K562 (cell line): Measurements from ENCODE around the gene RER1. TPM values are rescaled to one million over a fixed set of nuclear protein-coding genes. Genes with fewer than 3 reads are reported as not detected.

Source experiments
- ATF1 ChIP-seq, 2 experiments: fragments of 450-650 bp in 1 of 2; IDR thresholded peaks; 2 replicates each; pipeline ENCODE4 v1.6.1; 2016; ENCODE audit warnings: missing compliant biosample characterization in 1 of 2, missing genetic modification characterization in 1 of 2
- BMI1 ChIP-seq: fragments of 150-350 bp; IDR thresholded peaks from 2 replicates; pipeline ENCODE4 v1.6.1; 2014; ENCODE audit warnings: low read length
- CBX8 ChIP-seq: fragments of 200-600 bp; sonication (generic); IDR thresholded peaks from 2 replicates; pipeline ENCODE4 v1.6.1; 2012; ENCODE audit warnings: borderline replicate concordance, mixed run types, low read depth, mild to moderate bottlenecking, moderate library complexity, mixed read lengths, low read length, control low read depth, inconsistent platforms; ENCODE audit not compliant: poor library complexity, severe bottlenecking; ENCODE audit errors: extremely low read depth
- CTCF ChIP-seq, 3 experiments: IDR thresholded peaks in 2 of 3; conservative IDR thresholded peaks in 1 of 3; 2 replicates each; pipeline ENCODE4 v1.5.1; 2011 to 2012; ENCODE audit warnings: low read length in 3 of 3, mild to moderate bottlenecking in 3 of 3, control low read depth in 2 of 3, improper control_type of control experiment in 1 of 3, inconsistent platforms in 1 of 3, low read depth in 1 of 3, mixed read lengths in 1 of 3, moderate library complexity in 1 of 3; ENCODE audit not compliant: insufficient read depth in 2 of 3
- CTCFL ChIP-seq: IDR thresholded peaks from 2 replicates; pipeline ENCODE4 v1.6.1; 2011; ENCODE audit warnings: borderline replicate concordance, low read depth, mild to moderate bottlenecking, moderate library complexity, low read length; ENCODE audit not compliant: insufficient read depth, poor library complexity, severe bottlenecking
- FOSL1 ChIP-seq: fragments of 200-800 bp; sonication (Bioruptor generic); conservative IDR thresholded peaks from 2 replicates; pipeline ENCODE4 v1.6.1; 2016; ENCODE audit warnings: missing genetic modification characterization, missing compliant biosample characterization
- GATAD2A ChIP-seq: fragments of 450-650 bp; IDR thresholded peaks from 2 replicates; pipeline ENCODE4 v1.6.1; 2017
- HDAC8 ChIP-seq: fragments of 450-650 bp; IDR thresholded peaks from 2 replicates; pipeline ENCODE4 v1.6.1; 2016; ENCODE audit warnings: mild to moderate bottlenecking, missing genetic modification characterization, moderate library complexity, missing compliant biosample characterization
- KLF16 ChIP-seq: IDR thresholded peaks from 2 replicates; pipeline ENCODE4 v1.6.1; 2016; ENCODE audit warnings: antibody characterized with exemption
- MECOM ChIP-seq: fragments of 250-450 bp; sonication (Bioruptor Pico); IDR thresholded peaks from 2 replicates; pipeline ENCODE4 v1.8.0; 2022; ENCODE audit warnings: inconsistent platforms
- NFIC ChIP-seq: fragments of 450-650 bp; IDR thresholded peaks from 2 replicates; pipeline ENCODE4 v1.6.1; 2017; ENCODE audit warnings: mild to moderate bottlenecking, inconsistent platforms
- NR4A1 ChIP-seq, 2 experiments: fragments of 250-450 bp in 1 of 2; fragments of 450-650 bp in 1 of 2; sonication (Bioruptor Pico) in 1 of 2; IDR thresholded peaks; 2 replicates each; pipeline versions ENCODE4 v1.4.0 to v1.6.1; 2016 to 2020; ENCODE audit warnings: mild to moderate bottlenecking in 2 of 2, missing compliant biosample characterization in 1 of 2, missing genetic modification characterization in 1 of 2, moderate library complexity in 1 of 2
- TAF1 ChIP-seq: IDR thresholded peaks from 2 replicates; pipeline ENCODE4 v1.6.1; 2011; ENCODE audit warnings: mild to moderate bottlenecking, low read length, moderate library complexity; ENCODE audit not compliant: insufficient read depth, control insufficient read depth, severe bottlenecking; ENCODE audit errors: extremely low read depth
- TAF9B ChIP-seq: fragments of 450-650 bp; IDR thresholded peaks from 2 replicates; pipeline ENCODE4 v1.6.1; 2018; ENCODE audit warnings: mild to moderate bottlenecking; ENCODE audit not compliant: partially characterized antibody
- ZNF184 ChIP-seq: sonication (generic); formaldehyde crosslinking; IDR thresholded peaks from 2 replicates; pipeline ENCODE4 v1.5.0; 2020; ENCODE audit warnings: missing genetic modification reagents
- ZNF3 ChIP-seq: fragments of 250-450 bp; sonication (Bioruptor Pico); IDR thresholded peaks from 2 replicates; pipeline ENCODE4 v1.5.0; 2021; ENCODE audit warnings: mild to moderate bottlenecking, moderate library complexity
- ZNF436 ChIP-seq: fragments of 250-450, 450-650 bp; sonication (Bioruptor Pico); formaldehyde crosslinking; IDR thresholded peaks from 2 replicates; pipeline ENCODE4 v1.7.0; 2020; ENCODE audit warnings: mild to moderate bottlenecking
- ZNF586 ChIP-seq: fragments of 450-650 bp; formaldehyde crosslinking; conservative IDR thresholded peaks from 2 replicates; pipeline ENCODE4 v1.4.0; 2020; ENCODE audit warnings: mild to moderate bottlenecking, moderate library complexity
- ZNF778 ChIP-seq: fragments of 450-650 bp; formaldehyde crosslinking; IDR thresholded peaks from 2 replicates; pipeline ENCODE4 v1.4.0; 2020; ENCODE audit warnings: mild to moderate bottlenecking, moderate library complexity
- polyA plus RNA-seq, 8 experiments: library from polyadenylated mRNA; depleted of rRNA in 4 of 8; stranded (reverse) in 5 of 8; unstranded in 3 of 8; fragments of >200 nt; fragmentation: Nextera tagmentation in 2 of 8; fragmentation: Illumina TruSeq in 1 of 8; extraction: Ambion mirVana in 2 of 8; extraction: Trizol in 1 of 8; gene quantifications; 2 replicates each; pipeline versions ENCODE4 v1.2.1 to v1.2.3, GENCODE V29; 2011 to 2014; ENCODE audit warnings: inconsistent platforms in 1 of 8, missing spikeins in 1 of 8
- total RNA-seq, 7 experiments: library from RNA; depleted of rRNA in 6 of 7; stranded (reverse); fragments of >200 nt in 6 of 7; fragmentation: Illumina TruSeq in 2 of 7; extraction: Trizol in 2 of 7; gene quantifications; 2 replicates each; pipeline versions ENCODE4 v1.2.1 to v1.2.3, GENCODE V29; 2011 to 2021; ENCODE audit warnings: low replicate concordance in 1 of 7
- TF ChIP-seq, protein P1 (sequence below): sonication (generic); formaldehyde crosslinking; IDR thresholded peaks from 2 replicates; pipeline ENCODE4 v1.8.1; 2022; ENCODE audit warnings: missing genetic modification reagents

RER1 gene
- total and polyA plus RNA-seq, 9 of the 15 experiments (the other 6 are each of a cell fraction or from before 2014, with no cell fraction given), result 19.6 to 354 (median 183) TPM

DNA sequence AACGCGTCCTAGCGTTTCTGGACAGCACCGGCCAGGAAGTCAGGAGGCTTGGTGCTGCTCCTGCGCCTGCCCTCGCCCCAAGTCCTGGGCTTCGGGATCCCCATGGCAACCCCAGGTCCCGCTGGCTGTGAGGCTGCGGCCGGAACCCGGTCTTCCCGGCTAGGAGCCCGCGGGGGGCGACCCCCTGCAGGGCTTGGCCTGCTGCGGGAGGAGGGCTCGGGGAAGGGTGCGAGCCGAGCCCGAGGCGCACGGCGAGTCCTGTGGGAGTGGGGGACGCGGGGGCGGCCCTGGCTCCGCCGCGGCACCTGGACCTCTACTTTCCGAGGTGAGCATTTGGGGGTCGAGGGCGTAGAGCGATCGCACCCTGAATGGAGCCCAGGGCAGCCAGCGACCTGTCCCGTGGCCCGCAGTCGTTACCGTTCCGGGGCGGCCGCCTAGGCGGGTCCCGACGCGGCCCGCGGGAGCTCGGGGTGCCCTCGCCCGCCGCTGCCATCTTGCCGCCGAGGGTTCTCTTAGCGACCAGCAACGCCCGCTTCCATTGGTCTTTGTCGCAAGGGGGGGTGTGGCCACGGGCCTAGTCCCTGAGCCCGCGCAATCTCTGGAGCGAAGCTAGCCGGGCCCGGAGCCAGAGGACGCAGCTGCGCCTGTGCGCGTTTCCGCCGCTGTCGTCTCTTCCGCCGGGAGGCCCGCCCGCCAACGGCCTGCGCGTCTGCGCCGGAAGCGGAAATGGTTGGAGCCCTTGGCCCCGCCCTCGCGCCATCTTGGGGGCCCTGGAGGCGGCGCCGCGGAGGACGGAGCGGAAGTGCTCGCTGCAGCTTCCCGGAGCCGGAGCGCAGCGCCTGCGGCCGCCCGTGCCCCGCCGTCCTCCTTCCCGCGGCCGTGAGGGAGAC is at the start of gene RER1, which contains the start of gene MORN1 (continued):
- no peak for TF ChIP-seq MECOM (CRISPR knock-in tag)
- TF ChIP-seq KLF16, result no peak
- TF ChIP-seq ZNF778 (CRISPR knock-in tag), result no peak
- no peak for TF ChIP-seq CTCF (IDR thresholded peaks at IDR 0.05 in 2 of 3, conservative IDR thresholded peaks at IDR 0.05 in 1 of 3; ENCODE audit: insufficient read depth in 2 of 3, low read depth in 1 of 3, low read length in 3 of 3)
- TF ChIP-seq GATAD2A, result no peak
- TF ChIP-seq FOSL1 (tag), result no peak
- TF ChIP-seq ZNF436 (CRISPR knock-in tag), result no peak
- TF ChIP-seq TAF9B, result no peak
- 0 out of 2 replicates have a peak, but pooled peaks have one; percentile 18 for TF ChIP-seq ATF1 (CRISPR knock-in tag; IDR thresholded peaks at IDR 0.05)
- TF ChIP-seq ATF1 (tag; IDR thresholded peaks at IDR 0.05), result peak; percentile 94
- TF ChIP-seq NR4A1 (CRISPR knock-in tag; IDR thresholded peaks at IDR 0.05), result no peak
- TF ChIP-seq NR4A1 (tag; IDR thresholded peaks at IDR 0.05), result no peak
- no peak for TF ChIP-seq ZNF3
- peak; percentile 81 for TF ChIP-seq TAF1
- TF ChIP-seq, protein P1, sequence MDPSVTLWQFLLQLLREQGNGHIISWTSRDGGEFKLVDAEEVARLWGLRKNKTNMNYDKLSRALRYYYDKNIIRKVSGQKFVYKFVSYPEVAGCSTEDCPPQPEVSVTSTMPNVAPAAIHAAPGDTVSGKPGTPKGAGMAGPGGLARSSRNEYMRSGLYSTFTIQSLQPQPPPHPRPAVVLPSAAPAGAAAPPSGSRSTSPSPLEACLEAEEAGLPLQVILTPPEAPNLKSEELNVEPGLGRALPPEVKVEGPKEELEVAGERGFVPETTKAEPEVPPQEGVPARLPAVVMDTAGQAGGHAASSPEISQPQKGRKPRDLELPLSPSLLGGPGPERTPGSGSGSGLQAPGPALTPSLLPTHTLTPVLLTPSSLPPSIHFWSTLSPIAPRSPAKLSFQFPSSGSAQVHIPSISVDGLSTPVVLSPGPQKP (CRISPR knock-in tag), result no peak
- TF ChIP-seq CTCFL, result no peak
- TF ChIP-seq CBX8, result no peak
- peak; percentile 90 for TF ChIP-seq BMI1
- no peak for TF ChIP-seq ZNF586 (CRISPR knock-in tag)
- no peak for TF ChIP-seq HDAC8 (tag)
- peak; percentile 90 for TF ChIP-seq NFIC
- no peak for TF ChIP-seq ZNF184 (CRISPR knock-in tag)
